SJCRH30 (cell line): ENCODE results near the gene PARD3. TPM values are rescaled to one million over a fixed set of nuclear protein-coding genes. Genes with fewer than 3 reads are reported as not detected.

Source experiments
- DNase-seq, 2 experiments: peaks; one replicate each; pipeline ENCODE4 v3.0.0-alpha.2; 2015 to 2020
- H3K27ac ChIP-seq: fragments of 250-450 bp; sonication (Bioruptor Pico); 2 replicates; pipeline ENCODE4 v1.5.1; 2020; ENCODE audit warnings: mild to moderate bottlenecking, moderate library complexity
- H3K27me3 ChIP-seq: fragments of 250-450 bp; sonication (Bioruptor Pico); 2 replicates; pipeline ENCODE4 v1.5.1; 2020; ENCODE audit warnings: mild to moderate bottlenecking, moderate library complexity
- H3K36me3 ChIP-seq: fragments of 250-450 bp; sonication (Bioruptor Pico); 2 replicates; pipeline ENCODE4 v1.5.1; 2020; ENCODE audit warnings: mild to moderate bottlenecking, moderate library complexity
- H3K4me1 ChIP-seq: fragments of 250-450 bp; sonication (Bioruptor Pico); 2 replicates; pipeline ENCODE4 v1.5.1; 2020; ENCODE audit warnings: mild to moderate bottlenecking, moderate library complexity
- H3K4me3 ChIP-seq: fragments of 250-450 bp; sonication (Bioruptor Pico); 2 replicates; pipeline ENCODE4 v1.5.1; 2020; ENCODE audit warnings: mild to moderate bottlenecking, moderate library complexity
- H3K9me3 ChIP-seq: fragments of 250-450 bp; sonication (Bioruptor Pico); replicated peaks from 2 replicates; pipeline ENCODE4 v1.5.1; 2020; ENCODE audit warnings: mild to moderate bottlenecking, moderate library complexity
- total RNA-seq: library from RNA; depleted of rRNA; stranded (reverse); fragments of >200 nt; shearing (Covaris generic); gene quantifications from 2 replicates; pipeline ENCODE4 v1.2.3, GENCODE V29; 2014

Gene PARD3
- total RNA-seq, 1 experiment from 2014 or later: 58.7 TPM

- Histone ChIP-seq H3K4me3 (peak overlapping the region; percentile 14), H3K4me1 (peaks cover 36% of the 10 kb centered on the region), H3K9me3 (no peaks in the 10 kb centered on the region), H3K27me3 (no peaks in the 10 kb centered on the region), H3K36me3 (no peaks in the 10 kb centered on the region), H3K27ac (peak overlapping the region; percentile 42)
- DNase-seq: peak; percentile 92 to 97
Measured at GRCh38 chr10:34739915-34740314, 75.2 kb downstream of the PARD3 start.

- Histone ChIP-seq H3K9me3 (no peaks in the 10 kb centered on the region), H3K4me1 (peaks cover 36% of the 10 kb centered on the region), H3K27ac (no peak overlapping the region), H3K4me3 (no peak overlapping the region), H3K36me3 (no peaks in the 10 kb centered on the region), H3K27me3 (no peaks in the 10 kb centered on the region)
- DNase-seq: peak in 1 of 2 experiments; percentile 17
Measured at GRCh38 chr10:34737772-34738169, 77.3 kb downstream of the PARD3 start.

DNA sequence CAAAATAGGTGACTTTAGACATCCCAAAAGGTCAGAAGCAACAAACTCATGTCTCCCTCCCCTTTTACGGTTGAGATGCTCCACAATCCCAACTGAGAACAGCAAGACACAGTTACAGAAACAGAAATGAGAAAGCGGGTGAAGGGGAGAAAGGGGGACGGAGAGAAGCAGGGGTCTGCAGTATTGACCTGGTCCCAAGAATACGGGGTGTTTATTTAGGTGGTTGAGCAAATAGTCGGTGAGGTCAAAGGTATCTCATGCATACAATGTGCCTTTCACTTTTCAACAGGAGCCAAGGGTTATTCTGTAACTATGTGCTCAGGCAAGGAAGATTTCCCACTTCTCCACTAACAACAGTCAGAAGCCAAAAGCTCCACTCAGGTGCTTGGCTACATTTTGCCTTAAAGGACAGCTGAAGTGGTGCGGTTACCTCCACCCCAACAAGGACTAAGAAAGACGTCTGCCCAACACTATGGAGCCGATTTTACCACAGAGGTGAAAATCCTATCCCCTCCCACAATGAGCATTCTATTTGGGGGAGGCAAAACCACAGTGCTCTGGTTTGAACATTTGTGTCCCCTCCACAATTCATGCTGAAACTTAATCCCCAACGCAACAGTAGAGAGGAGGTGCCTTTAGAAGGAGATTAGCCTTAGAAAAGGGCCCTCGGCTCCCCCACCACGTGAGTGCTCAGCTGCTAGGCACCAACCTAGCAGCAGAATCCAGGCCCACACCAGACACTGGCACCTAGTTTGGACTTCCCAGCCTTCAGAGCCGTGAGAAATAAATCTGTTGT lies 77.9 kb downstream of the PARD3 start:
- H3K36me3 ChIP-seq: no peaks in the 10 kb centered on the region
- peaks cover 36% of the 10 kb centered on the region for H3K4me1 ChIP-seq
- peak; percentile 48 to 83 for DNase-seq
- no peaks in the 10 kb centered on the region for H3K9me3 ChIP-seq
- no peaks in the 10 kb centered on the region for H3K27me3 ChIP-seq
- no peak overlapping the region for H3K27ac ChIP-seq
- no peak overlapping the region for H3K4me3 ChIP-seq

GRCh38 chr10:34734918-34735317 lies 80.2 kb downstream of the PARD3 start:
- Histone ChIP-seq H3K4me3 (no peak overlapping the region), H3K9me3 (no peaks in the 10 kb centered on the region), H3K36me3 (no peaks in the 10 kb centered on the region), H3K27ac (no peak overlapping the region), H3K4me1 (peaks cover 31% of the 10 kb centered on the region), H3K27me3 (no peaks in the 10 kb centered on the region)
- no peak for DNase-seq

GRCh38 chr10:34732926-34733325 lies 82.2 kb downstream of the PARD3 start:
- Histone ChIP-seq H3K36me3 (no peaks in the 10 kb centered on the region), H3K4me3 (no peak overlapping the region), H3K4me1 (peaks cover 13% of the 10 kb centered on the region), H3K27ac (no peak overlapping the region), H3K27me3 (no peaks in the 10 kb centered on the region), H3K9me3 (no peaks in the 10 kb centered on the region)
- peak in 1 of 2 experiments; percentile 41 for DNase-seq

DNA sequence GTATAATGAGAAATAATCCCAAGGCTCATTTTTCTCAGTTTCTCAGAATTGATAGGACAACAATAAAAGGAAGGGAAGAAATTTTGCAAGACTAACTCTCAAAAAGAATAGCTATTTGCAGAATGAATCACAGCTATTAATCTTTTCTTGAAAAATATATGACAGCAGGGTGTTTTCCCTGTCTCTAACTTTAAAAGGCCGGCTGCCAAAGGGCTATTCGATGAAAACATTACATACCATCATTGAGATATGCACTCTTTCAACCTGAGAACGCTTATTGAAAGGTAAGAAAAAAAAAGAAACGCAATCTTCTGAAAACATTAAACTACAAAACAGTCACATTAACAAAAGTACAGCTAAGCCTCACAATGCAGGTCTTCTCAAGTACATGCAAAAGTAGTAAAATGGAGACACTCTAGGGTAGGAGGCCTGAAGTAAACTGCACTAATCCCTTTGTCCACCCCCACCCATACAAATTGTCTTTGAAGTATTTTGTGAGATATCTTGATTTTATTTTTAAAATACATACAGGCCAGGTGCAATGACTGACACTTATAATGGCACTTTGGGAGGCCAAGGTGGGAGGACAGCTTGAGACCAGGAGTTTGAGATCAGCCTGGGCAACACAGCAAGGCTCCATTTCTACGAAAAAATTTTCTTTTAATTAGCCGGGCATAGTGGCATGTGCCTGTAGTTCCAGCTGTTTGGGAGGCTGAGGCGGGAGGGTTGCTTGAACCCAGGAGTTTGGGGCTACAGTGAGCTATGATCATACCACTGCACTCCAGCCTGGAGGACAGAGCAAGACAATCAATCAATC lies 83.0 kb downstream of the PARD3 start:
- Histone ChIP-seq H3K4me3 (no peak overlapping the region), H3K36me3 (no peaks in the 10 kb centered on the region), H3K27me3 (no peaks in the 10 kb centered on the region), H3K9me3 (no peaks in the 10 kb centered on the region), H3K4me1 (peaks cover 5% of the 10 kb centered on the region), H3K27ac (no peak overlapping the region)
- DNase-seq: no peak

- DNase-seq: no peak
- H3K36me3 ChIP-seq: no peaks in the 10 kb centered on the region
- H3K27ac ChIP-seq: no peak overlapping the region
- no peak overlapping the region for H3K4me3 ChIP-seq
- H3K27me3 ChIP-seq: no peaks in the 10 kb centered on the region
- H3K4me1 ChIP-seq: no peaks in the 10 kb centered on the region
- no peaks in the 10 kb centered on the region for H3K9me3 ChIP-seq
Measured at GRCh38 chr10:34731213-34731612, 83.9 kb downstream of the PARD3 start.

DNA sequence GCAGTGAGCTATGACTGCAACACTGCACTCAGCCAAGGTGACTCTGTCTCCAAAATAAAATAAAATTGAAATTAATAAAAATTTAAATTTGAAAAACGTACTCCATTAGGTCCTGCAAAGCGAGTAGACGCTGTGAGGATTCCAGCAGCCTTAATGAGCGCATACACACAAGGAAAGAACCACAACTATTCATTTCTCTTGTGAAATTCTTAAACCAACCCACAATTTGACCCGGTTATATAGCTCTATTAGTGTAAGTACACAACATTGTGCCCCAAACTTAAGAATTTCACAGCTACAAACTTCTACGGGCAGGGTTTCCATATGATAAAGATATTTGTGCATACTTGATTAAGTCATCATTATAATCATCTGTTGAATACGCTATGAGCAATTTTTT lies 84.4 kb downstream of the PARD3 start:
- Histone ChIP-seq H3K4me3 (no peak overlapping the region), H3K4me1 (no peaks in the 10 kb centered on the region), H3K9me3 (no peaks in the 10 kb centered on the region), H3K36me3 (no peaks in the 10 kb centered on the region), H3K27me3 (no peaks in the 10 kb centered on the region), H3K27ac (no peak overlapping the region)
- no peak for DNase-seq

GRCh38 chr10:34729619-34730018 lies 85.5 kb downstream of the PARD3 start:
- Histone ChIP-seq H3K9me3 (no peaks in the 10 kb centered on the region), H3K27ac (no peak overlapping the region)
- no peak for DNase-seq

DNA sequence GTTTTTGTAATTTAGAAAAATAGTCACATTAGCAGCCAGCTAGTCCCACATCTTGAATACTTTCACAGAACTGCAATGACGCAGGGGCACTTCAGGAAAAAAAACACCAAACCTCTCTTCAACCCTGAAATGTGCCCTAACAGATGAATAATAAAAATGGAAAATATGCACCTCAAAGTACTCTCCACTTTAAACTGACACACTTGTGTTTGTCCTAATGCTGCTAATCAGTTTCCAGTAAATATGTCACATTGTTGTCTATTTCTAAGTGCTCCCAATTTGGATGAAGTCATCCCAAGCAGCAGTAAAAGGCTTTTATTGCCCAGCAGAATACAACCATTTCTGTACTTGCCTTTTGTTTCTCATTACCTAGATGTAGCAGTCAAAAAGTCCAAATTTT lies 86.7 kb downstream of the PARD3 start:
- H3K27me3 ChIP-seq: no peaks in the 10 kb centered on the region
- no peak for DNase-seq
- H3K9me3 ChIP-seq: no peaks in the 10 kb centered on the region
- H3K36me3 ChIP-seq: no peaks in the 10 kb centered on the region
- H3K27ac ChIP-seq: no peak overlapping the region
- no peaks in the 10 kb centered on the region for H3K4me1 ChIP-seq
- H3K4me3 ChIP-seq: no peak overlapping the region

More at GRCh38 chr10:34729619-34730018, 85.5 kb downstream of the PARD3 start:
- Histone ChIP-seq H3K4me1 (no peaks in the 10 kb centered on the region), H3K27me3 (no peaks in the 10 kb centered on the region), H3K36me3 (no peaks in the 10 kb centered on the region), H3K4me3 (no peak overlapping the region)

DNA sequence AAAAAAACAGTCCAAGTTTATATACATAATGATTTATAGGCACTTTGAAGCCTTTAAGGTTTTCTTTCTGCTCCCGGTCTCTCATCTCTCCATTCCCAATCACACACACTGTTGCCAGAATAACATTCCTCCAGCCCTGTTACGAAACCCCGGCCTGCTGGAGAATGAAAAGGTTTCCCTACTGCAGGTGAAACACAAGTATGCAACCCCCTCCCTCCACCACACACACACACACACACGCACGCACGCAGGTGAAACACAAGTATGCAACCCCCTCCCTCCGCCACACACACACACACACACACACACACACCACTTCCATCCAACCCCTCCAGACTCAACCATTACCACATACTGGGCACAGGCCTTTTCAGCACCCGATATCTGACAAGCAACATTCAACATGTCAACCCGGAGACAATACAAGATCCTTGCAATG lies 87.5 kb downstream of the PARD3 start:
- H3K36me3 ChIP-seq: no peaks in the 10 kb centered on the region
- no peak for DNase-seq

GRCh38 chr10:34726862-34727261 lies 88.2 kb downstream of the PARD3 start:
- Histone ChIP-seq H3K4me3 (no peak overlapping the region), H3K36me3 (no peaks in the 10 kb centered on the region), H3K27me3 (no peaks in the 10 kb centered on the region), H3K4me1 (no peaks in the 10 kb centered on the region), H3K9me3 (no peaks in the 10 kb centered on the region), H3K27ac (no peak overlapping the region)
- DNase-seq: no peak

More for the DNA sequence above, 87.5 kb downstream of the PARD3 start:
- Histone ChIP-seq H3K4me1 (no peaks in the 10 kb centered on the region), H3K9me3 (no peaks in the 10 kb centered on the region), H3K27ac (no peak overlapping the region), H3K4me3 (no peak overlapping the region), H3K27me3 (no peaks in the 10 kb centered on the region)

DNA sequence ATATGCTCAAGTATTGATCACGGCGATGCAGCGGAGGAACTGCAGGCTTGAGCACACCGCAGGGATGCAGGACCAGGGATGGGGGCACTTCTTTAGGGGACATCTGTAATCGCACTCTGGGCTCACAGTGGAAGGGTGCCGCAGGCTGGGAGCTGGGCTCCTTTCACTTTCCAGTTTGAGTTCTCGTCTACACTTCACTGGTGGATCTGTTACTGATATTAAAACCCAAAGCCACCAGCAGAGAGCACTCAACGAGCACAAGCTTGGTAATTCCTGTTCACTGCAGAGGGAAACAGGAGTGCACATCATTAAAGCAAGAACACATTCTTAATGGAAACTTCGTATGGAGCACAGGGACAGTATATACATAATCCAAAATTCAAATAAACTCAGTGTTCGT lies 91.3 kb downstream of the PARD3 start:
- DNase-seq: peak in 1 of 2 experiments; percentile 42

DNA sequence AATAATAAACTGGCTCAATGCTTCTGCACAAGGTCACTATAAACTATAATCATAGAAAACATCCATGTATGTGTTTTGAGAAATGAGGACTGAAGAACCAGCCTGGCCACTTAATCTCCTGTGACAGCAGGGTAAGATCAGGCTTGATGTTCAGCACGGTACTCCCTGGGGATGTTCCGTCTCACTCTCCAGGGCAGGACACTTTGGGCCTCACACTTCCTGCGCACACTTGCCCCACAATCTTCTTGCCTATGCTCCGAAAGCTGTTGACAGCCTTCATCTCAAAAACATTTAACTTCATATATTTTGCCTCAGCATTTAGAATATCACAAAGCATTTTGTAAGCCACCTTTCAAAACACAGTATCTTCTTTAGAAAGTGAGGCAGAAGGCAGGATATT lies 92.7 kb downstream of the PARD3 start:
- no peak overlapping the region for H3K4me3 ChIP-seq
- DNase-seq: no peak
- H3K9me3 ChIP-seq: no peaks in the 10 kb centered on the region
- no peaks in the 10 kb centered on the region for H3K36me3 ChIP-seq
- H3K27ac ChIP-seq: no peak overlapping the region
- H3K27me3 ChIP-seq: no peaks in the 10 kb centered on the region
- H3K4me1 ChIP-seq: peaks cover 8% of the 10 kb centered on the region

More for the DNA sequence above, 91.3 kb downstream of the PARD3 start:
- H3K4me3 ChIP-seq: no peak overlapping the region
- H3K27me3 ChIP-seq: no peaks in the 10 kb centered on the region
- no peak overlapping the region for H3K27ac ChIP-seq
- no peaks in the 10 kb centered on the region for H3K36me3 ChIP-seq
- no peaks in the 10 kb centered on the region for H3K9me3 ChIP-seq
- peaks cover 7% of the 10 kb centered on the region for H3K4me1 ChIP-seq

GRCh38 chr10:34721208-34721840 lies 93.8 kb downstream of the PARD3 start:
- Histone ChIP-seq H3K4me1 (peaks cover 13% of the 10 kb centered on the region), H3K4me3 (no peak overlapping the region), H3K36me3 (no peaks in the 10 kb centered on the region), H3K9me3 (no peaks in the 10 kb centered on the region), H3K27ac (no peak overlapping the region), H3K27me3 (no peaks in the 10 kb centered on the region)
- peak; percentile 61 to 67 for DNase-seq
